ENCODE data around the gene TMEM80. TPM values are rescaled to one million over a fixed set of nuclear protein-coding genes. Genes with fewer than 3 reads are reported as not detected.
"Not testable (repeated sequence)": the region's sequence is repeated elsewhere in the genome, so short reads cannot be mapped to it uniquely, and the experiment has no call there.

Gene TMEM80
- total RNA-seq, 1 donor from 2014 or later, result 37.8 TPM

GRCh38 chr11:679271-680207 lies 16.1 kb upstream of the TMEM80 start:
- DNase-seq (ENCODE audit: low read depth), result no peak

GRCh38 chr11:680476-680875 lies 15.1 kb upstream of the TMEM80 start:
- DNase-seq (ENCODE audit: low read depth), result no peak

- DNase-seq (ENCODE audit: low read depth), result no peak
These were observed 14.6 kb upstream of the TMEM80 start for GRCh38 chr11:680970-681369.

DNA sequence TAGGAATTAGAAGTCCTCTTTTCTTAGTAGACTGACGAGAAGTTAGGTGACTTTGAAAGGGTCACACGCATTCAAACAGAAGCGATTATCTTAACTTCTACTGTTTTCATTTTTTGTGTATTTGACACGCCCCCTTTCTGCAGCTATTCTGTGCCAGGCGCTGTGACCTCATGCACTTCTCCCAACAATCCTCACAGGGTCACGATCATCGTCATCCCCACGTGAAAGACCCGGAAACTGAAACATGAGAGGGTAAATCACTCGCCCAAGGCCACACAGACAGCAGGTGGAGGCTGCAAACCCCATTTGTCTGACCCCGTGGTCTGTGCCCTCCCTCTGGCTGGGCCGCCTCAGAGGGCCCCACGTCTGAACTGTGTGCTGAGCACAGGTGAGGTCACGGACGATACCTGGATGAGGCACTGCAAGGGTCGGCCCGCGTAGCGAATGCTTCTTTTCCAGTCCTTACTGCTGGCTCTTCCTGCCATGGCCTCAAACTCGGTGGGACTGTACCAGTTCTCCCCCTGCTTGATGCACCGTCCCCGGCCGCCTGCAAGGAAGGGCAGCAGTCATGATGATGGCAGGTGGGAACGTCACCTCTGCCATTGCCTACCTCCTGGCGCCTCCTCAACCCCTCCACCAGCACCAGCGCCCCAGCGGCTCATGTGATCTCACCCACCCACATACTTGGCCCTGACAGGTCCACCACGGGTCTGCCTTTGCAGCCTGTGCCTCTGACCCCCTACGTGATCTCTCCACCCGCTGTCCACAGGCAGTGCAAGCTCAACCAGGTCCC lies 9.0 kb upstream of the TMEM80 start:
- DNase-seq (ENCODE audit: low read depth), result no peak

- no peak for DNase-seq (ENCODE audit: low read depth)
These were observed 7.9 kb upstream of the TMEM80 start for GRCh38 chr11:687751-688150.

GRCh38 chr11:688681-689080 lies 6.9 kb upstream of the TMEM80 start:
- DNase-seq (ENCODE audit: low read depth), result peak; percentile 79

GRCh38 chr11:689625-690024 lies 6.0 kb upstream of the TMEM80 start:
- no peak for DNase-seq (ENCODE audit: low read depth)

GRCh38 chr11:690244-690643 lies 5.4 kb upstream of the TMEM80 start:
- not testable (repeated sequence) for DNase-seq (ENCODE audit: low read depth)

DNA sequence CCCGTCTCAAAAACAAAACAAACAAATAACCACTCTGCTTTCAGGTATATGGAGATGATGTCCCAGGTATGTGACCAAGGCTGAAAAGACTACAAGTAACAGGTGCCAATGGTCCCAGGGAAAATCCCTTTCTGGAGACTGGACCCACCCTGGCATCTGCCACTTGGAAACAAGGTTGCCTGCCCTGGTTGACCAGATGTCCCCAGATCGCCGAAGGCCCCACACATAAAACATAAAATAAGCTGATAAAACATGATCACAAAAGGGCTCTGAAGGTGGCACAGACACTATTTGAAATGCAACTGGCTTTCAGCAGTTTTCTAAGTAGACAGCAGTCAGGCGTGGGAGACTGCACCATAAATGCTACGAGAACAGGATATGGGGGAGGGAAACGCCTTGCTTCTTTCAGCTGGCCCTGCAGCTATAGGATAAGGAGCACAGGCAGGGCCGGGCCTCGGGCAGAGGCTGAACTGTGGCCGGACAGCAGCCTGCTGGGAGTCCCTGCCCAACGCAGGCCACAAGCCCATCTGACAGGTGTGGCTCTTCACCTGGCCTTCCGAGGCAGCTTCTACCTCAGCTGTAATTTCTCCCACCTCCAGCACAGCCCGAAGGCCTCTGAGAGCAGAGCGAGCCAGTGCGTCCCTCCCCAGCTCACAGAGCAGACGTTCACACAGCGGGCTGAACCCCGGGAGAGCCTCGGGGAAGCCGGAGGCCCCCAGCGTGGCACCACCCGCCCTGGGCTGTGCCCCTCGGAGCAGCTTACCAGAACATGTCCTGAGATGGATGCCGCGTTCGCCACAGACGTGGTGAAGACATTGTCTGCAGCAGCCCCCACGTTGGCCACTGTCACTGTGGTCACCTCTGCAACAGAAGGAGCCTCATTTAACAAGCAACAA lies 4.6 kb upstream of the TMEM80 start:
- DNase-seq (ENCODE audit: low read depth), result no peak

DNA sequence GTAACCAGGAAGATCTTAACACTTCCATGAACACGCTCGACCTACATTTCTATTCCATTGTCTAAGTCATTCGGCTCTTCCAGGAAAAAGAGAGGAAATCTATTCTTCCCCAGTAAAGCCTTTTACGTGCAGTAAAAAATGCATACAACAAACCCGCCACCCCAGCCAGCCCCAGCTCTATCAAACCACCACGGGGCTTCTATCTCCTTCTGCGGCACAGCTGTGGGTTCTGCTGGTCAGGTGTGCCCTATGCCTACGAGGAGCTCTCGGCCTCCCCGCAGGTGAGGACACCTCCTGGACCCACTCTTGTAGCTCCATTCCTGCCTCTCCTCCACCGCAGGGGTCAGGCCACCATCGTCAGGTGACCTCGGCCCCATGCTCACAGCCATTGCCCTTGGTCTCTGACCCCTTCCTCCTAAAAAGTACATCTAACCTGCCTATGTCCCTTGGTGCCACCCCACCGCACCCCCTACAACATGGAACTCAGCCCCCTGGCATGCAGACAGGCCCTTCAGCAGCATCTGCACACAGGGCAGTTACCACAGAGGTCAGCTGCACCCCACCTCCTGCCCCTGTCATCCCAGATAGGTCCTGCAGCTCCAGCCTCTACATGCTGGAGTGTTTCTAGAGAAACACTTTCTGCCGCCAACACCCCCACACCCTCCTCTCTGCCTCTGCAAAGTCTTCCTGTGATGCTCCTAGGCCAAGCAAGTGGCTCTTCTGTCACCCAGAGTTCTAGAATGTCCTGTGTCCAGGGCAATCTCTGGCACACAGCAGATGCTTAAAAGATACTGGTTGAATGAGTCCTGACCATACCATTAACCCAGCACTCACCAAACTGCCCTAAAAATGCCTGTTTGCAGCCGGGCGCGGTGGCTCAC lies 3.7 kb upstream of the TMEM80 start:
- no peak for DNase-seq (ENCODE audit: low read depth)

GRCh38 chr11:692824-693414 lies 2.7 kb upstream of the TMEM80 start:
- no peak for DNase-seq (ENCODE audit: low read depth)

DNA sequence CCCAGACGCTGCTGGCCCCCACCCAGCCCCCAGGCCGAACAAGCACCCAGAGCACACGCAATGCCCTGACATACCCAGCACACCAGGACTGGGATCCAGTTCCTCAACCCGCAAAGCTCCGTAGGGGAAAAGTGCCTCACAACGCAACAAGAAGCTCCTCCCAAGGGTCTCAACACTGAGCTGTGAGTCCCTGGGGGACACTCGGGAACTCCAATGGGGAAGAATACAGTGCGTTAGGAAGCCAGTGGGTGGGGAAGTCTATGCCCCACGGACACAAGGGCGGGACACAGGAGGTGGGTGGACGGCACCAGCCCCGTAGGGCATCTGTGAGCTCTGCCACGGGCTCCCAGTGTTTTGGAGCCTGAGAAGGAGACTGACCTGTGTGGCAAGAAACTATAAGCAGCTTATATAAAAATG lies 2.2 kb upstream of the TMEM80 start:
- DNase-seq (ENCODE audit: low read depth), result no peak

- no peak for DNase-seq (ENCODE audit: low read depth)
These were observed 1.6 kb upstream of the TMEM80 start for GRCh38 chr11:693887-694562.

- peak; percentile 96 for DNase-seq (ENCODE audit: low read depth)
These were observed 891 bp upstream of the TMEM80 start, which contains the start of gene DEAF1 for GRCh38 chr11:694563-695287. Gene DEAF1 (minus strand): TSS chr11:695222. CDS start chr11:695047, 175 bp downstream.

DNA sequence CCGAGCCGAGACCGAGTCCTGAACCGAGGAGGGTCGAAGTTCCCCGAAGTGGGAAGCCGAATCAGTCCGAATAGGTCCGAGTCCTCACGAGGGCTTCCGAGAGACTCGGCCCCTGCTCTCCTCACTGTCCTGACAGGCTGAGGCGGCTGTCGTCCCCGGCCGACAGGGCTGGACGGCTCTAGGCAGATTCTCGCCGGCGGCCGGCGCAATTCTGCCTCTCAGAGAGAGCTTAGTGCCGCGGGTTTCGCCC lies 403 bp upstream of the TMEM80 start:
- DNase-seq (ENCODE audit: low read depth), result no peak

DNA sequence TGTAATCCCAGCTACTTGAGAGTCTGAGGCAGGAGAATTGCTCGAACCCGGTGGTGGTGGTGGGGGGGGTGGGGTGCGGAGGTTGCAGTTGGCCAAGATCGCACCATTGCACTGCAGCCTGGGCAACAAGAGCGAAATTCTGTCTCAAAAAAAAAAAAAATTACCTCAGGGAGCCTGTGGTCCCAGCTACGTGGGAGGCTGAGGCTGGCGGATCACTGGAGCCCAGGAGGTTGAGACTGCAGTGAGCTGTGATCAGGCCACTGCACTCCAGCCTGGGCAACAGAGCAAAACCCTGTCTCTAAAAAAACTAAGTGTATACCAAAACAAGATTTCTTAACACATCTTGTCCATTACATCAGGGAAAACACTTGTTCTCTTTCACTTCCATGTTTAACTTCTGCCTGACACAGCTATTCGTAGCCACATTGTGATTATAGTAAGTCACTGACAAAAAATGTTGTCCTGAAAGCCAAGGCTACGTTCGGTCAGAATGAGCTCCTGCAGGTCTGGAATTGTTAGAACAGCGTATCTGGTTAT lies 1.4 kb downstream of the TMEM80 start:
- DNase-seq (ENCODE audit: low read depth), result peak; percentile 69

DNA sequence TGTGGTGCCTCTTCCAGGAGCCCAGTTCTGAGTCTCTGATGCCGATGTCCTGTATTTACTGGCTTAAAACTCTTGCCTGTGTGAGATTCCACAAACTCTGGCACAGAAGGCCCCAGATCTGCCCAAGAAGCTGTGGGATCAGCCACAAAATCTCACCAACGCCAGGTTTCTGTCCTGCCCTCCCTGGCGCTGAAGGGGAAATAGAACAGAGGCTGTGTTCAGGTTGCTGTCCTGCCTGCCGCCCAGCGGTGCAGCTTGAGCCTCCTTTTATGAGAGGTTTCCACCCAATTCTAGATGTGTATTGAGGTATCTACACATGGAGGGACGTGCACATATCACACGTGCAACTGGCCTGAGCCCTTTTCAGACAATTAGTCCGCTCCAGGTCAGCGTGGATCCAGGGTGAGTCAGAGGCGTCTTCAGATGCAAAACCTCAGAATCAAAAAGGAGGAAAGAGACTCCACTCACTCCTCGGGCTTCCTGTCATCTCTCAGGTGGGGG lies 2.2 kb downstream of the TMEM80 start:
- DNase-seq (ENCODE audit: low read depth), result no peak

DNA sequence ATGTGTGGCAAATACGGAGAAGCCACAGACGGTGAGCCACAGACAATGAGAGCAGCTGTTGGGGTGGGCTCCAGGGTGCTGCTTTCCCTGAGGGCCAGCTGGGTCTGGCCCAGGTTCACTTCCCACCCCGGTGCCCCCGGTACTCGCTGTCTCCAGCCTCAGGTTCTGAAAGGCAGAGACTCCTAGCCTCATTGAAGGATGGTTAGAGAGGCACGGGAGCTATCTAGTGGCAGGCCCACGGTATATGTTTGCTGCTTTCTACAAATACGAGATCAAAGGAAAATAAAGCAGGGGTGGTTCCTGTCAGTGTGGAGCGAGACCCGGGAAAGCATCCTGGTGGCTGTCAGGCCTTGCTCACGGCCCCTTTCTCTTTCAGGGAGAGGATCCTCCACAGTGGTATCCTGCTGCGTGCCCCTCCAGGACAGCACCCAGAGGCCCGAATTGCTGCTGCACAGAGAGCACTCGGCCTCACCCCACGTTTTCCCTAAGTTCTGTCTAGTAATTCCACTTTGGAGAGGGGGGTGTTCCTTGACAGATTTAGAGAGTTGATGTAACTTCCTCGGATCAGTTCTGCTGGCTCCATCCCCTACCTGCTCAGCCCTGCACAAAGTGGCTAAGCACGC lies 3.0 kb downstream of the TMEM80 start:
- DNase-seq (ENCODE audit: low read depth), result no peak

Measured in myocyte (in vitro differentiated cells).